Naive thymus-derived CD8-positive, alpha-beta T cell (primary cell): Measurements from ENCODE around the gene TNK2. TPM values are rescaled to one million over a fixed set of nuclear protein-coding genes. Genes with fewer than 3 reads are reported as not detected.
"Not testable (repeated sequence)": the region's sequence is repeated elsewhere in the genome, so short reads cannot be mapped to it uniquely, and the experiment has no call there.

ENCODE experiments used
- ATAC-seq, 2 donors: fragments of 150-1000 bp; cut with Tn5 transposase in 1 of 2; sonication (Bioruptor Pico), chemical (Tn5 transposase) in 1 of 2; 1 replicate in 1 of 2; 2 replicates in 1 of 2; pipeline ENCODE4 v1.10.0; 2021; ENCODE audit warnings: mild to moderate bottlenecking in 2 of 2, moderate library complexity in 2 of 2
- POLR2A ChIA-PET: fragments of 350-600 bp; sonication (Branson Sonifier 250); formaldehyde crosslinking; loops from one replicate; lab custom pipeline; 2021; ENCODE audit warnings: antibody characterized with exemption; lab: Charles Lee
- DNase-seq, 10 donors: peaks; one replicate each; pipeline versions ENCODE4 v3.0.0 to v3.0.0-alpha.2; 2020 to 2022
- H3K27ac Mint-ChIP-seq, 10 donors: one replicate each; pipeline ENCODE4 v1.8.0; 2020 to 2022; ENCODE audit warnings: mild to moderate bottlenecking in 10 of 10, mixed read lengths in 10 of 10, moderate library complexity in 4 of 10, inconsistent platforms in 1 of 10
- H3K27me3 Mint-ChIP-seq, 5 donors: one replicate each; pipeline ENCODE4 v1.8.0; 2021 to 2022; ENCODE audit warnings: mixed read lengths in 5 of 5
- H3K36me3 Mint-ChIP-seq, 3 donors: one replicate each; pipeline ENCODE4 v1.8.0; 2020 to 2022; ENCODE audit warnings: mixed read lengths in 3 of 3, mild to moderate bottlenecking in 2 of 3, inconsistent platforms in 1 of 3
- H3K4me1 Mint-ChIP-seq, 4 donors: one replicate each; pipeline ENCODE4 v1.8.0; 2021 to 2022; ENCODE audit warnings: mixed read lengths in 4 of 4
- H3K4me3 Mint-ChIP-seq, 10 donors: one replicate each; pipeline ENCODE4 v1.8.0; 2020 to 2022; ENCODE audit warnings: mild to moderate bottlenecking in 10 of 10, mixed read lengths in 10 of 10, moderate library complexity in 6 of 10, inconsistent platforms in 1 of 10
- H3K9me3 Mint-ChIP-seq, 9 donors: one replicate each; pipeline ENCODE4 v1.8.0; 2020 to 2022; ENCODE audit warnings: mixed read lengths in 9 of 9, mild to moderate bottlenecking in 3 of 9, inconsistent platforms in 1 of 9, moderate library complexity in 1 of 9
- polyA plus RNA-seq, 3 donors: library from polyadenylated mRNA; unstranded; fragments of 300-500 nt; fragmentation: Illumina TruSeq; gene quantifications; one replicate each; pipeline ENCODE4 v1.2.3, GENCODE V29; 2021
- total RNA-seq, 8 experiments: library from RNA in 2 of 8; stranded (reverse) in 2 of 8; gene quantifications; one replicate each; pipeline ENCODE4 v1.2.3 and lab custom pipeline; 2021 to 2026

TNK2 gene
- total and polyA plus RNA-seq, 5 experiments from 2014 or later, result 1.3 to 149 (median 2.5) TPM

- Mint-ChIP-seq H3K4me1 (no peaks in the 10 kb centered on the region), H3K4me3 (no peak overlapping the region), H3K36me3 (peaks cover 0 to 35% (median 0%) of the 10 kb centered on the region in 3 donors), H3K9me3 (no peaks in the 10 kb centered on the region), H3K27me3 (no peaks in the 10 kb centered on the region), H3K27ac (peak overlapping the region in 1 of 10 donors; percentile 75)
- POLR2A ChIA-PET, result no interaction called here
- ATAC-seq, result no peak
- no peak for DNase-seq
These were observed 38.8 kb downstream of the TNK2 start for GRCh38 chr3:195869413-195870001.

- H3K4me1 Mint-ChIP-seq, result no peaks in the 10 kb centered on the region
- no peaks in the 10 kb centered on the region for H3K27me3 Mint-ChIP-seq
- POLR2A ChIA-PET, result no interaction called here
- no peak overlapping the region for H3K27ac Mint-ChIP-seq
- H3K4me3 Mint-ChIP-seq, result no peak overlapping the region
- H3K36me3 Mint-ChIP-seq, result peaks cover 0 to 40% (median 0%) of the 10 kb centered on the region in 3 donors
- ATAC-seq, result no peak
- H3K9me3 Mint-ChIP-seq, result no peaks in the 10 kb centered on the region
- DNase-seq, result no peak
These were observed 39.4 kb downstream of the TNK2 start for GRCh38 chr3:195868866-195869412.

GRCh38 chr3:195868336-195868865 lies 40.0 kb downstream of the TNK2 start:
- Mint-ChIP-seq H3K4me1 (no peaks in the 10 kb centered on the region), H3K9me3 (no peaks in the 10 kb centered on the region), H3K27me3 (no peaks in the 10 kb centered on the region), H3K4me3 (no peak overlapping the region), H3K27ac (no peak overlapping the region), H3K36me3 (peaks cover 0 to 41% (median 0%) of the 10 kb centered on the region in 3 donors)
- POLR2A ChIA-PET, result no interaction called here
- DNase-seq (no peak), ATAC-seq (no peak)

- Mint-ChIP-seq H3K4me1 (no peaks in the 10 kb centered on the region), H3K27ac (no peak overlapping the region), H3K4me3 (no peak overlapping the region), H3K36me3 (peaks cover 0 to 41% (median 0%) of the 10 kb centered on the region in 3 donors), H3K9me3 (no peaks in the 10 kb centered on the region), H3K27me3 (no peaks in the 10 kb centered on the region)
- DNase-seq, result no peak
- ATAC-seq, result no peak
- POLR2A ChIA-PET, result no interaction called here
These were observed 40.6 kb downstream of the TNK2 start for GRCh38 chr3:195867631-195868335.

- Mint-ChIP-seq H3K27me3 (no peaks in the 10 kb centered on the region), H3K4me3 (no peak overlapping the region)
- no peak for ATAC-seq
These were observed 41.5 kb downstream of the TNK2 start for GRCh38 chr3:195866686-195867511.

GRCh38 chr3:195865752-195866151 lies 42.6 kb downstream of the TNK2 start:
- Mint-ChIP-seq H3K4me1 (peaks cover 0 to 3% (median 0%) of the 10 kb centered on the region in 4 donors), H3K9me3 (no peaks in the 10 kb centered on the region), H3K27ac (peak overlapping the region in 1 of 10 donors; percentile 28), H3K4me3 (no peak overlapping the region), H3K27me3 (no peaks in the 10 kb centered on the region), H3K36me3 (peaks cover 0 to 34% (median 0%) of the 10 kb centered on the region in 3 donors)
- DNase-seq, result no peak
- ATAC-seq, result no peak
- POLR2A ChIA-PET, result no interaction called here

More at GRCh38 chr3:195866686-195867511, 41.5 kb downstream of the TNK2 start:
- H3K36me3 Mint-ChIP-seq, result peaks cover 0 to 40% (median 0%) of the 10 kb centered on the region in 3 donors
- H3K9me3 Mint-ChIP-seq, result no peaks in the 10 kb centered on the region
- no peak overlapping the region for H3K27ac Mint-ChIP-seq
- POLR2A ChIA-PET, result no interaction called here
- no peak for DNase-seq
- H3K4me1 Mint-ChIP-seq, result peaks cover 0 to 2% (median 0%) of the 10 kb centered on the region in 4 donors

GRCh38 chr3:195863121-195864061 lies 45.0 kb downstream of the TNK2 start:
- peak overlapping the region in 6 of 10 donors; percentile 36 to 63 (median 48) for H3K27ac Mint-ChIP-seq
- DNase-seq (peak; percentile 31 to 78 (median 52)), ATAC-seq (peak; percentile 71 to 84)
- peaks cover 0 to 22% (median 0%) of the 10 kb centered on the region in 3 donors for H3K36me3 Mint-ChIP-seq
- POLR2A ChIA-PET, result no interaction called here
- H3K4me3 Mint-ChIP-seq, result no peak overlapping the region
- H3K9me3 Mint-ChIP-seq, result no peaks in the 10 kb centered on the region
- H3K27me3 Mint-ChIP-seq, result no peaks in the 10 kb centered on the region
- peaks cover 4 to 6% (median 6%) of the 10 kb centered on the region in 4 donors for H3K4me1 Mint-ChIP-seq

GRCh38 chr3:195862318-195862717 lies 46.0 kb downstream of the TNK2 start:
- not testable (repeated sequence) for H3K9me3 Mint-ChIP-seq, H3K4me3 Mint-ChIP-seq, H3K4me1 Mint-ChIP-seq, H3K27me3 Mint-ChIP-seq, ATAC-seq
- Mint-ChIP-seq H3K36me3 (peaks cover 0 to 22% (median 0%) of the 10 kb centered on the region in 3 donors), H3K27ac (peak overlapping the region in 6 of 10 donors; percentile 3 to 53 (median 26))
- peak in 1 of 10 donors; percentile 23 for DNase-seq
- POLR2A ChIA-PET, result interaction anchor here (0.9 to 1.8 kb wide), 4 partner anchors 34 to 53 kb away, joined by 3 to 9 read pairs (median 6); partner anchors contain the start of gene TNK2

GRCh38 chr3:195860456-195860855 lies 47.9 kb downstream of the TNK2 start:
- POLR2A ChIA-PET, result interaction anchor here (1.5 kb wide), 3 partner anchors 32 to 310 kb away, joined by 3 read pairs; no protein-coding TSS in a partner anchor
- Mint-ChIP-seq H3K36me3 (peaks cover 0 to 12% (median 0%) of the 10 kb centered on the region in 3 donors), H3K27me3 (no peaks in the 10 kb centered on the region), H3K9me3 (no peaks in the 10 kb centered on the region), H3K4me1 (peaks cover 4 to 6% (median 6%) of the 10 kb centered on the region in 4 donors), H3K27ac (peak overlapping the region in 3 of 10 donors; percentile 17 to 55 (median 21)), H3K4me3 (peak overlapping the region in 1 of 10 donors; percentile 44)
- ATAC-seq (no peak), DNase-seq (no peak)

- Mint-ChIP-seq H3K4me1 (peaks cover 4 to 6% (median 6%) of the 10 kb centered on the region in 4 donors), H3K4me3 (peak overlapping the region in 2 of 10 donors; percentile 10 to 67), H3K27ac (peak overlapping the region in 2 of 10 donors; percentile 21 to 55), H3K27me3 (no peaks in the 10 kb centered on the region), H3K9me3 (no peaks in the 10 kb centered on the region), H3K36me3 (peaks cover 0 to 10% (median 0%) of the 10 kb centered on the region in 3 donors)
- DNase-seq, result peak in 1 of 10 donors; percentile 21
- POLR2A ChIA-PET, result interaction anchor here (0.9 to 1.5 kb wide), 4 partner anchors 32 to 56 kb away, joined by 3 to 8 read pairs (median 4); no protein-coding TSS in a partner anchor
- no peak for ATAC-seq
These were observed 48.4 kb downstream of the TNK2 start for GRCh38 chr3:195859846-195860411.
